Middle frontal gyrus (tissue), 1 donor: ENCODE measurements around the gene MNDA.

ENCODE experiments used
- DNase-seq: peaks from one replicate; pipeline ENCODE4 v3.0.0-alpha.2; 2015; ENCODE audit warnings: low spot score; ENCODE audit errors: extremely low spot score

Gene MNDA

GRCh38 chr1:158830904-158831507 lies at the start of gene MNDA:
Gene MNDA, plus strand, starts transcription at chr1:158831351. Its CDS starts 10,803 bp downstream, at chr1:158842154.
- no peak for DNase-seq

GRCh38 chr1:158793604-158794003 lies 37.5 kb upstream of the MNDA start:
- DNase-seq: no peak

GRCh38 chr1:158794247-158794646 lies 36.9 kb upstream of the MNDA start:
- DNase-seq: no peak

GRCh38 chr1:158798531-158798930 lies 32.6 kb upstream of the MNDA start:
- no peak for DNase-seq

- no peak for DNase-seq
Observed at GRCh38 chr1:158799689-158800088, 31.5 kb upstream of the MNDA start.

GRCh38 chr1:158800526-158800925 lies 30.6 kb upstream of the MNDA start:
- no peak for DNase-seq

GRCh38 chr1:158801396-158801795 lies 29.8 kb upstream of the MNDA start:
- no peak for DNase-seq

GRCh38 chr1:158803678-158804077 lies 27.5 kb upstream of the MNDA start:
- no peak for DNase-seq

GRCh38 chr1:158806916-158807536 lies 24.1 kb upstream of the MNDA start:
- no peak for DNase-seq

GRCh38 chr1:158809256-158809655 lies 21.9 kb upstream of the MNDA start:
- no peak for DNase-seq

GRCh38 chr1:158809862-158810261 lies 21.3 kb upstream of the MNDA start:
- DNase-seq: no peak

- DNase-seq: no peak
Observed at GRCh38 chr1:158810311-158810710, 20.8 kb upstream of the MNDA start.

- DNase-seq: no peak
Observed at GRCh38 chr1:158812336-158812735, 18.8 kb upstream of the MNDA start.

- DNase-seq: no peak
Observed at GRCh38 chr1:158813164-158813563, 18.0 kb upstream of the MNDA start.

GRCh38 chr1:158814970-158815369 lies 16.2 kb upstream of the MNDA start:
- no peak for DNase-seq

GRCh38 chr1:158818560-158818959 lies 12.6 kb upstream of the MNDA start:
- no peak for DNase-seq

- DNase-seq: peak; percentile 32
Observed at GRCh38 chr1:158818975-158819431, 12.1 kb upstream of the MNDA start.

GRCh38 chr1:158819461-158820443 lies 11.4 kb upstream of the MNDA start:
- DNase-seq: no peak

- DNase-seq: no peak
Observed at GRCh38 chr1:158821723-158822122, 9.4 kb upstream of the MNDA start.

GRCh38 chr1:158830074-158830677 lies 975 bp upstream of the MNDA start:
- DNase-seq: no peak

GRCh38 chr1:158833264-158833663 lies 2.1 kb downstream of the MNDA start:
- no peak for DNase-seq

- no peak for DNase-seq
Observed at GRCh38 chr1:158836038-158836437, 4.9 kb downstream of the MNDA start.
